Glutamatergic neuron (in vitro differentiated cells): ENCODE measurements around the gene MBNL1. TPM values are rescaled to one million over a fixed set of nuclear protein-coding genes. Genes with fewer than 3 reads are reported as not detected.

Source experiments
- DNase-seq: peaks from one replicate; pipeline ENCODE4 v3.0.0; 2022
- H3K27ac Mint-ChIP-seq: one replicate; pipeline ENCODE4 v1.8.0; 2020; ENCODE audit warnings: mild to moderate bottlenecking, mixed read lengths, inconsistent platforms; ENCODE audit not compliant: unreplicated experiment
- H3K27me3 Mint-ChIP-seq: one replicate; pipeline ENCODE4 v1.8.0; 2020; ENCODE audit warnings: mild to moderate bottlenecking, moderate library complexity, mixed read lengths, inconsistent platforms; ENCODE audit not compliant: unreplicated experiment
- H3K36me3 Mint-ChIP-seq: one replicate; pipeline ENCODE4 v1.8.0; 2020; ENCODE audit warnings: mild to moderate bottlenecking, mixed read lengths, inconsistent platforms; ENCODE audit not compliant: unreplicated experiment
- H3K4me1 Mint-ChIP-seq: one replicate; pipeline ENCODE4 v1.8.0; 2020; ENCODE audit warnings: mild to moderate bottlenecking, low read depth, mixed read lengths, inconsistent platforms; ENCODE audit not compliant: unreplicated experiment
- H3K4me3 Mint-ChIP-seq: one replicate; pipeline ENCODE4 v1.8.0; 2020; ENCODE audit warnings: mild to moderate bottlenecking, mixed read lengths, inconsistent platforms; ENCODE audit not compliant: unreplicated experiment
- H3K9me3 Mint-ChIP-seq: one replicate; pipeline ENCODE4 v1.8.0; 2020; ENCODE audit warnings: mild to moderate bottlenecking, moderate library complexity, mixed read lengths, inconsistent platforms; ENCODE audit not compliant: unreplicated experiment
- total RNA-seq: library from RNA; stranded (reverse); fragmentation: NEBNext Ultra II Directional; extraction: Animal tissue kit (Norgen Biotek cat#: 25700); gene quantifications from one replicate; pipeline ENCODE4 v1.2.1, GENCODE V29; 2021; ENCODE audit not compliant: unreplicated experiment
- TF ChIP-seq, protein P1 (sequence below): fragments of 200-600 bp; sonication (generic); IDR thresholded peaks from one replicate; pipeline ENCODE4 v1.5.0; 2021; ENCODE audit not compliant: partially characterized antibody, unreplicated experiment

Gene MBNL1
- total RNA-seq, 1 donor from 2014 or later: 36.6 TPM

DNA sequence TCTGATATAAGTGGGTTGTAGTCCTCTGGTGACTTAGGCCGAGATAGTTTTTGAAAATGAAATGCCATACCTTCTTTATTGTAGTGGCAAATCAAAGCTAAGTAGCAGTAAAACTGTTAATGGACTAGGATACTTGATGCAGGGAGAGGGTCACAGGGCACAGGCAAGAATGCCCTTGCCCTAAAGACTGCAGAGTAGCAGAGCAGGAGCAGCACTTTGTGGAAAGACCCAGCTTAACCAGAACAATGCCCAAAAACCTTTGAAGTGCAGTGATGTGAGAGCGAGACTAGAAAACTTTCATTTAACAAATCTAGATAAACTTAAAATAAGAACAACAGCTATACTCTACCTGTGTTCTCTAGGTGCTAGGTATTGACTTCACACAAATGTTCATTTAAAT lies 121.9 kb downstream of the MBNL1 start:
- peaks cover 13% of the 10 kb centered on the region for H3K4me1 Mint-ChIP-seq
- H3K36me3 Mint-ChIP-seq: no peaks in the 10 kb centered on the region
- peaks cover 4% of the 10 kb centered on the region for H3K27me3 Mint-ChIP-seq
- no peak overlapping the region for H3K27ac Mint-ChIP-seq
- H3K9me3 Mint-ChIP-seq: no peaks in the 10 kb centered on the region
- no peak for DNase-seq
- TF ChIP-seq, protein P1, sequence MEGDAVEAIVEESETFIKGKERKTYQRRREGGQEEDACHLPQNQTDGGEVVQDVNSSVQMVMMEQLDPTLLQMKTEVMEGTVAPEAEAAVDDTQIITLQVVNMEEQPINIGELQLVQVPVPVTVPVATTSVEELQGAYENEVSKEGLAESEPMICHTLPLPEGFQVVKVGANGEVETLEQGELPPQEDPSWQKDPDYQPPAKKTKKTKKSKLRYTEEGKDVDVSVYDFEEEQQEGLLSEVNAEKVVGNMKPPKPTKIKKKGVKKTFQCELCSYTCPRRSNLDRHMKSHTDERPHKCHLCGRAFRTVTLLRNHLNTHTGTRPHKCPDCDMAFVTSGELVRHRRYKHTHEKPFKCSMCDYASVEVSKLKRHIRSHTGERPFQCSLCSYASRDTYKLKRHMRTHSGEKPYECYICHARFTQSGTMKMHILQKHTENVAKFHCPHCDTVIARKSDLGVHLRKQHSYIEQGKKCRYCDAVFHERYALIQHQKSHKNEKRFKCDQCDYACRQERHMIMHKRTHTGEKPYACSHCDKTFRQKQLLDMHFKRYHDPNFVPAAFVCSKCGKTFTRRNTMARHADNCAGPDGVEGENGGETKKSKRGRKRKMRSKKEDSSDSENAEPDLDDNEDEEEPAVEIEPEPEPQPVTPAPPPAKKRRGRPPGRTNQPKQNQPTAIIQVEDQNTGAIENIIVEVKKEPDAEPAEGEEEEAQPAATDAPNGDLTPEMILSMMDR: no peak
- H3K4me3 Mint-ChIP-seq: no peak overlapping the region

DNA sequence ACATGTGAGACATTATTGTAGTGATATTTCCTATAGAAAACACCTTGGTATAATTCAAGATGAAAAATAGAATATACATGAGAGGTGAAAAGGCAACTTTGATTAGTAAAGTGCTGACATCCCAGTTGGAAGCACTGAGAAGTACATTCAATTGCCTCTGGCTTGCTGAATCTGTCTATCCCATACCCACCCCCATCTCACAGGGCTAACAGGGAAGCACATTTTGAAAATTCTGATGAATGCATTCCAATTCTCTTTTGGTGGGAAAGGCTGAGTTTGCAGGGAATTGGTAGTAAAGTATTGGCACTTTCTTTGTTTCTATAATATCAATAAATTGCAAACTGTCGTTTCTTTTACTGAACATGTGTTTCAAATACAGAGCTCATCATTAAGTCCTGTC lies 122.9 kb downstream of the MBNL1 start:
- H3K27ac Mint-ChIP-seq: no peak overlapping the region
- H3K4me3 Mint-ChIP-seq: no peak overlapping the region
- TF ChIP-seq, protein P1: no peak
- H3K9me3 Mint-ChIP-seq: no peaks in the 10 kb centered on the region
- H3K4me1 Mint-ChIP-seq: peaks cover 13% of the 10 kb centered on the region
- no peaks in the 10 kb centered on the region for H3K36me3 Mint-ChIP-seq
- H3K27me3 Mint-ChIP-seq: peaks cover 4% of the 10 kb centered on the region
- DNase-seq: no peak

DNA sequence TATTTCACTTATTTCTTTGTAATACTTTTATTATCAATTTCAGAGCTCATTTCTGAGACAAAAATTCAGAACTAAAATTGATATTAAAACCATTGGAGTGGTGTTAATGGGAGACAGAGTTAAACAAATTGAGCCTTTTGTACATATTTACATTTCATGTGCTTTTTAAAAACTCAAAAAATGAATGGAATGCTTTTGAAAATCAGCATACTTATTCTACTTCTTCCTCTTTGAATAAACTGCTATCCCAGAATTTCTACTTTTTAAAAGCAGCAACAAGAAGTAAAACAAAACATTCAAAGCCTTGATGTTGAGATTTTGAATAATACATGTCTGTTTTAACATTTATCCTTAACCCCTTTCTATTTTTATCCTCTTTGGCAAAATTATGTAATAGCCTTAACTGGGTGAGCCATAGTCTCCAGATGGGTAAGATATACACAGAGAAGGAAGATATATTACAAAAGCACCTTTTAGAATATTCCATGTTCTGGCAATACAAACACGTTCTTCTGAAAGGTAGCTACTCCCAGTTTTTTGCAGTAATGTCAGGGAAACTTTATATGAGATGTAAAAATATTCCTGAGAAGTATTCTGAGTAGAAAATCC lies 123.6 kb downstream of the MBNL1 start:
- Mint-ChIP-seq H3K27ac (no peak overlapping the region), H3K9me3 (no peaks in the 10 kb centered on the region), H3K27me3 (peaks cover 4% of the 10 kb centered on the region), H3K36me3 (no peaks in the 10 kb centered on the region), H3K4me3 (no peak overlapping the region), H3K4me1 (peaks cover 13% of the 10 kb centered on the region)
- DNase-seq: no peak
- TF ChIP-seq, protein P1: no peak

DNA sequence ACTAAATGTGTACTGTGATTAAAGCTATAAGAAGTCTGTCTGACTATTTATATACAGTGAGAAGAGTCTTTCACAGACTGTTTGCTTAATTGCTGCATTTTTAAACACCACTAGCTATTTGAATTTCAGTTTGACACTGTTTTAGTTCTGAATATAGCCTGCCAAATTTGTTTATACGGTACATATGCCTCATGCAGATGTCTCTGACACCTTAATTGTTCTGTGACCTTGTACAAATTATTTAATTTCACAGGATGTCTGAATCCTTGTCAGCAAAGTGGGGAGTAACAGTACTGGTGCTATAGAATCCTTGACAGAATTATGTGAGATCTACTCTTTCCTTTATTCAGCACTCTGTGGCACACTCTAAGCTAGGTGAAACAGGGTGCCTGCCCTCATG lies 125.5 kb downstream of the MBNL1 start:
- peaks cover 19% of the 10 kb centered on the region for H3K4me1 Mint-ChIP-seq
- no peak overlapping the region for H3K27ac Mint-ChIP-seq
- no peaks in the 10 kb centered on the region for H3K9me3 Mint-ChIP-seq
- TF ChIP-seq, protein P1: no peak
- no peaks in the 10 kb centered on the region for H3K36me3 Mint-ChIP-seq
- no peak for DNase-seq
- no peak overlapping the region for H3K4me3 Mint-ChIP-seq
- peaks cover 4% of the 10 kb centered on the region for H3K27me3 Mint-ChIP-seq

DNA sequence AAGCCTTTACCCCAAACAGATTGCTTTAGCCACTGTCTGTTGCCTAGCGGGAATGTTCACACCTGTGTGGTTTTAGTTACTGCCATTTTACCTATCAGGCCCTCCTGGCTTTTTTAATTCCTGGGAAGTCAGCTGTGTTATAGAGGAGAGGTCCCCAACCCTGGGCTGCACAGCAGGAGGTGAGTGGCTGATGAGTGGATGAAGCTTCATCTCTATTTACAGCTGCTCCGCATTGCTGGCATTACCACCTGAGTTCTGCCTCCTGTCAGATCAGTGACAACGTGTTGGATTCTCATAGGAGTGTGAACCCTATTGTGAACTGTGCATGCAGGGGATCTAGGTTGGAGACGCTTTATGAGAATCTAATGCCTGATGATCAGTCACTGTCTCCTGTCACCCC lies 127.0 kb downstream of the MBNL1 start:
- Mint-ChIP-seq H3K27me3 (peaks cover 4% of the 10 kb centered on the region), H3K36me3 (no peaks in the 10 kb centered on the region), H3K4me3 (no peak overlapping the region), H3K27ac (no peak overlapping the region), H3K9me3 (no peaks in the 10 kb centered on the region), H3K4me1 (peaks cover 25% of the 10 kb centered on the region)
- TF ChIP-seq, protein P1: no peak
- DNase-seq: no peak
